ENCODE measurements around the gene DPYD. TPM values are rescaled to one million over a fixed set of nuclear protein-coding genes. Genes with fewer than 3 reads are reported as not detected.

Gene DPYD
- total RNA-seq = 9.2 TPM
- long read RNA-seq, full-length matches to known transcripts = 11 of 15 reads
- long read RNA-seq, partial matches to known transcripts = 2 of 15 reads
- long read RNA-seq, other reads (novel, unspliced or antisense) = 2 of 15 reads

DNA sequence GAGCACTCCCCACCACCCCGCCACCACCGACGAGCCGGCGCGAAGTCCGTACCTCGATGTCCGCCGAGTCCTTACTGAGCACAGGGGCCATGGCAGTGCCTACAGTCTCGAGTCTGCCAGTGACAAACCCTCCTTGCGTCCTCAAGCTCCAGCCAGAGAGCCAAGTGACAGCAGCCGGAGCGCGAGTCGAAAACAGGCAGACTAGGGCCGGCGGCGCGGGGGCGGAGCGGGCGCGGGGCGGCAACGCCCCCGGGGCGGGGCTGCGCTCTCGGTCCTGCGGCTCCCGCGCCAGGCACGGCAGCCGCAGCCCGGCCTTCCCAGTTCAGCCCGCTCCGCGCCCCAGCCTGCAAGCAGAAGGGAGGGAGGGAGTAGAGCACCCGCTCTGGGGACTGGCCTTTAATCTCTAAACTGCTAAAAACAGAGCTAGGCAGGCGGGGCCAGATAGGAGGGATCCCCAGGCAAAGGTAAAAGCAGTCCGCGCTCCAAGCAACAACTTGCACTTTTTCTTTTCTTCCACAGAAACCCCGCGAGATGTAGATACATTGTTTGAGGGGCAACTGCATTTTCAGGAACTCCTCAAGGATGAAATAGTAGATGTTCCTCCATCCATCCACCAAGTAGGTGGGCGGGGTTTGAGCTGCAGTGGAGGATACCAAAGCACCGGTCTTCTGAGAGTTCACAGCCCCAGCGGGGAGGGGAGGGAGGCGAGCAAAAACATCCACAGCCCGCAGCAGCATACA, at the start of gene DPYD:
TSS of gene DPYD (minus strand) at position 203 of the 740 bp plus-strand sequence. CDS start at position 91, 112 bp downstream.
- no peaks in the 10 kb centered on the region for H3K36me3 ChIP-seq
- H3K9me3 ChIP-seq (replicated peaks) = no peaks in the 10 kb centered on the region
- H3K27me3 ChIP-seq (ENCODE audit: low read depth) = no peaks in the 10 kb centered on the region
- peak within 1 kb of the TSS; percentile 95 for H3K4me3 ChIP-seq
- peaks cover 44% of the 10 kb centered on the region for H3K4me1 ChIP-seq
- TF ChIP-seq, protein P1, sequence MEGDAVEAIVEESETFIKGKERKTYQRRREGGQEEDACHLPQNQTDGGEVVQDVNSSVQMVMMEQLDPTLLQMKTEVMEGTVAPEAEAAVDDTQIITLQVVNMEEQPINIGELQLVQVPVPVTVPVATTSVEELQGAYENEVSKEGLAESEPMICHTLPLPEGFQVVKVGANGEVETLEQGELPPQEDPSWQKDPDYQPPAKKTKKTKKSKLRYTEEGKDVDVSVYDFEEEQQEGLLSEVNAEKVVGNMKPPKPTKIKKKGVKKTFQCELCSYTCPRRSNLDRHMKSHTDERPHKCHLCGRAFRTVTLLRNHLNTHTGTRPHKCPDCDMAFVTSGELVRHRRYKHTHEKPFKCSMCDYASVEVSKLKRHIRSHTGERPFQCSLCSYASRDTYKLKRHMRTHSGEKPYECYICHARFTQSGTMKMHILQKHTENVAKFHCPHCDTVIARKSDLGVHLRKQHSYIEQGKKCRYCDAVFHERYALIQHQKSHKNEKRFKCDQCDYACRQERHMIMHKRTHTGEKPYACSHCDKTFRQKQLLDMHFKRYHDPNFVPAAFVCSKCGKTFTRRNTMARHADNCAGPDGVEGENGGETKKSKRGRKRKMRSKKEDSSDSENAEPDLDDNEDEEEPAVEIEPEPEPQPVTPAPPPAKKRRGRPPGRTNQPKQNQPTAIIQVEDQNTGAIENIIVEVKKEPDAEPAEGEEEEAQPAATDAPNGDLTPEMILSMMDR (IDR thresholded peaks at IDR 0.05; ENCODE audit: borderline replicate concordance) = no peak
- H3K27ac ChIP-seq (replicated peaks) = peak within 1 kb of the TSS; percentile 95
- intact Hi-C loops (cut with micrococcal nuclease) = no loop called here
- DNase-seq = peak; percentile 91

DNA sequence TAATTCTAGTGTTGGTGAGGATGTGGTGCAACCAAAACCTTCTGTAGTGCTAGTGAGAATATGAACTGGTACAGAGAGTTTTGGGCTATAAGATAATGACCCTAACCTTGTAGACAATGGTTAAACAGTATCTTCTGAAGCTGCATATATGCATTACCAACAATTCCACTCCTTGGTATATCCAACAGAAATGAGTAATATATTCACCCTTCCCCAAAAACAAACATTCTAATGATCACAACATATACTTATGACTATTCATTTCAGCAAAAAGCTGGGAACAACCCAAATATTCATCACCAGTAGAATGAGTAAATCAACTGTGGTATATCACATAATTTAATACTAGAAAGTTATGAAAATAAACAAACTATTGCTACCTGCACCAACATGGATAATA, 39.6 kb upstream of the DPYD start:
- Histone ChIP-seq H3K4me3 (no peak overlapping the region), H3K27me3 (ENCODE audit: low read depth) (peaks cover 7% of the 10 kb centered on the region), H3K4me1 (no peaks in the 10 kb centered on the region), H3K27ac (replicated peaks) (no peak overlapping the region), H3K9me3 (replicated peaks) (no peaks in the 10 kb centered on the region), H3K36me3 (no peaks in the 10 kb centered on the region)
- TF ChIP-seq, protein P1 (IDR thresholded peaks at IDR 0.05; ENCODE audit: borderline replicate concordance) = no peak
- intact Hi-C loops (cut with micrococcal nuclease) = no loop called here
- DNase-seq = no peak

DNA sequence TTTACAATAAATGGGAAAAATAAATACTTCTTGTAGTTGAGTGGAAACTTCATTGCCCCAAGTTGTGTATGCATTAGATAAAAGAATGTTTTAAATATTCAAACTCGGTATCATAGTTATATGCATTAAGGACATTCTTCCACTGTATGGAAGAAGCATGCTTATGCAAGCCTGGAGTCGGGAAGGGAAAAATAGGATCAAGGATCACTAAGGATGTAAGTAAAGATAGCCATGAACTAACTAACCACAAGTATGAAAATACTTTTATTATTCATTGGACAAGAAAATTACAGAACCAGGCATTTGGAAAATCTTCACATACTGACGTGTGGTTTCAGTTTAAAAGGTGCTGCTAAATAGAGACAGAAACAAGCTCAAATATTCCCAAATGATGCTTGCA, 26.9 kb upstream of the DPYD start:
- Histone ChIP-seq H3K4me1 (no peaks in the 10 kb centered on the region), H3K27me3 (ENCODE audit: low read depth) (no peaks in the 10 kb centered on the region), H3K9me3 (replicated peaks) (no peaks in the 10 kb centered on the region), H3K36me3 (no peaks in the 10 kb centered on the region), H3K27ac (replicated peaks) (no peak overlapping the region), H3K4me3 (no peak overlapping the region)
- TF ChIP-seq, protein P1 (IDR thresholded peaks at IDR 0.05; ENCODE audit: borderline replicate concordance) = no peak
- intact Hi-C loops (cut with micrococcal nuclease) = no loop called here
- DNase-seq = no peak

DNA sequence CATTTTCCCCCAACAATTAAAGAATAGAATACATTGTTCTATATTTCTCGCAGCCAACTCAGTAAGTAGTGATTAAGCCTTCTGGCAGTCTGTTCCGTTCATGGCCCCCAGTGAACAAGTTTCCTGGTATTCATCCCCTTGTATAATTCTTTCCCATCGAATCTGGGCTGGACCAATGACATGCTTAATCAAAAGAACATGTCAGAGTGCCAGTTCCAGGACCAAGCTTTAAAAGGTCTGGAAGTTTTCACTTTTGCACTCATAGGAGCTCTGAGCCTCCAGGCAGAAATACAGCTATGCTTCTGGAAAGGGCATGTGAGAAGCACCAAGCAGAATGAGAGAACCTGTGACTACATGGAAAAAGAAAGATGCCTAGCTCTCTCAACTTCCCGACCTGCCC, 22.5 kb upstream of the DPYD start:
- TF ChIP-seq, protein P1 (IDR thresholded peaks at IDR 0.05; ENCODE audit: borderline replicate concordance) = no peak

DNA sequence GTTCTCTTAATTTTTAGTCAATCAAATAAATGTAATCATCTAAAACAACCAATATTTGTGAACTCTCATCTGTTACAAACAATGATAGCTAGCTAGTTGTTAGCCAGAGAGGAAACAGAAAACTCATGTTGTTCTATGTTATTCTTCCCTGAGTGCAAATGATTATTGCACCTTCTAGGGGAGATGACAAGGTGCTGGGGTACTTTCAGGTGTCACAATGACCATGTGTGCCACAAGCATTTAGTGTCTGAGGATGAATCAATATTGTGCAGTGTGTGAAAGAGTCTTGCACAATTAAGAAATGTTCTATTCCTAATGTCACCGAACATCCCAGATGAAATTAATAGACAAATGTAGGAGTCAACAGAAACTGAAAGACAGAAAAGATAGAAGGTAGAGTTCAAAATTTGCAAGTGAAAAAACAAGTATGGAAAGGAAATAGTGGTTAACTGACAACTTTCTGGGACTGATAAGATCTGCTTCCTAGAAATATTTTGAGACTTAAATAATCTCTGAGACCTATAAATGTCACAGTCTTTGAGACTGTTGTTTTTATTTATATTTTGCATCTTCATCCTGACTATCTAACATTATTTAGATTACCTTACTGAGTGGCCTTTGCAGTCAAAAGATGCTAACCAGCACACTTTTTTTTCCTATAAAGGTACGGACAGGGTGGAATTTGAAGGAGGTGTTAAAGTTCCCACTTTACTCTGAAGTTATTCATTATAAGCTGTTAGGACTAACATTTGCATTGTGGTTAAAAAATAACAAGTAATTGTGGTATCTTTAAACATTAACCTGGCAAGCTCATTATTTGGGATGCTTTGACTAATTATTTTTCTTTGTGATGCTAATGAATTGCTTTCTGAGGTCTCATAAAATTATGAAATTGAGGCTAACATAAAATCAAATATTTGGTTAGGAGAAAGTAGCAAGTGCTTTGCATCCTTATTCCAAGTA, 21.6 kb upstream of the DPYD start:
- no peaks in the 10 kb centered on the region for H3K36me3 ChIP-seq
- no peaks in the 10 kb centered on the region for H3K27me3 ChIP-seq (ENCODE audit: low read depth)
- intact Hi-C loops (cut with micrococcal nuclease) = no loop called here
- DNase-seq = no peak
- no peak overlapping the region for H3K4me3 ChIP-seq
- no peak overlapping the region for H3K27ac ChIP-seq (replicated peaks)
- TF ChIP-seq, protein P1 (IDR thresholded peaks at IDR 0.05; ENCODE audit: borderline replicate concordance) = no peak
- no peaks in the 10 kb centered on the region for H3K4me1 ChIP-seq
- H3K9me3 ChIP-seq (replicated peaks) = no peaks in the 10 kb centered on the region

More for the DNA sequence above, 22.5 kb upstream of the DPYD start:
- Histone ChIP-seq H3K9me3 (replicated peaks) (no peaks in the 10 kb centered on the region), H3K36me3 (no peaks in the 10 kb centered on the region), H3K27me3 (ENCODE audit: low read depth) (no peaks in the 10 kb centered on the region), H3K27ac (replicated peaks) (no peak overlapping the region), H3K4me3 (no peak overlapping the region), H3K4me1 (no peaks in the 10 kb centered on the region)
- no peak for DNase-seq
- intact Hi-C loops (cut with micrococcal nuclease) = no loop called here
